H1 (cell line): ENCODE results near the gene RBM26. TPM values are rescaled to one million over a fixed set of nuclear protein-coding genes. Genes with fewer than 3 reads are reported as not detected.

ENCODE experiments used
- CHD2 ChIP-seq: IDR thresholded peaks from 2 replicates; pipeline ENCODE4 v1.6.1; 2012; ENCODE audit warnings: low read length, improper control_type of control experiment
- SP4 ChIP-seq: IDR thresholded peaks from 2 replicates; pipeline ENCODE4 v1.6.1; 2012; ENCODE audit warnings: low read length, inconsistent platforms
- TAF1 ChIP-seq: IDR thresholded peaks from 2 replicates; pipeline ENCODE4 v1.6.1; 2011; ENCODE audit warnings: mild to moderate bottlenecking, low read depth, low read length
- TBP ChIP-seq: IDR thresholded peaks from 2 replicates; pipeline ENCODE4 v1.6.1; 2011; ENCODE audit warnings: low read depth, low read length, improper control_type of control experiment
- polyA plus RNA-seq, 7 experiments: library from polyadenylated mRNA; depleted of rRNA in 3 of 7; stranded (reverse) in 5 of 7; unstranded in 2 of 7; fragments of >200 nt in 5 of 7; fragments of 200-250 nt in 2 of 7; gene quantifications; 1 replicate in 5 of 7; 2 replicates in 1 of 7; 4 replicates in 1 of 7; pipeline versions ENCODE4 v1.2.1 to v1.2.3, GENCODE V29; 2011 to 2013; ENCODE audit warnings: missing spikeins in 2 of 7, mixed read lengths in 2 of 7
- total RNA-seq: library from RNA; stranded (reverse); fragmentation: NEBNext Ultra II Directional; extraction: Animal tissue kit (Norgen Biotek cat#: 25700); gene quantifications from 2 replicates; pipeline ENCODE4 v1.2.1, GENCODE V29; 2021

The RBM26 gene
- total and polyA plus RNA-seq, 2 of the 8 experiments (the other 6 are each of a cell fraction or from before 2014, with no cell fraction given): 20.3 to 65.5 TPM

- TF ChIP-seq TBP (no peak), TAF1 (no peak), CHD2 (no peak), SP4 (no peak)
Observed at GRCh38 chr13:79452239-79452913, 46.3 kb upstream of the RBM26 start (continued).
